ENCODE measurements around the gene RNPC3. TPM values are rescaled to one million over a fixed set of nuclear protein-coding genes. Genes with fewer than 3 reads are reported as not detected.

RNPC3 gene
- 10 to 100 TPM; 16.9 to 19.4 TPM for total RNA-seq
- 26.4 TPM for polyA plus RNA-seq (2013, experiment 1 of 2)
- 24.5 TPM for polyA plus RNA-seq (2013, experiment 2 of 2)
- long read RNA-seq, experiment 1, partial matches to known transcripts: 2 of 8 reads
- long read RNA-seq, experiment 1, other reads (novel, unspliced or antisense): 6 of 8 reads
- long read RNA-seq, experiment 2, partial matches to known transcripts: 7 of 17 reads
- long read RNA-seq, experiment 2, other reads (novel, unspliced or antisense): 8 of 17 reads
- long read RNA-seq, experiment 3, partial matches to known transcripts: 1 of 7 reads
- long read RNA-seq, experiment 3, other reads (novel, unspliced or antisense): 6 of 7 reads
- long read RNA-seq, experiment 4, transcript RNPC3-201 (15 exons, 1,872 nt): major isoform, 8 of 26 reads
- long read RNA-seq, experiment 4, partial matches to known transcripts: 9 of 26 reads
- long read RNA-seq, experiment 4, other reads (novel, unspliced or antisense): 9 of 26 reads

GRCh38 chr1:103525607-103526507 is at the start of gene RNPC3:
Gene RNPC3 (plus strand): TSS chr1:103525699. CDS start chr1:103526071, 372 bp downstream.
- TF ChIP-seq CTCF (conservative IDR thresholded peaks at IDR 0.05): no peak
- H3K27ac ChIP-seq (ENCODE audit: low read depth, low read length): peak within 1 kb of the TSS; percentile 96
- Mint-ChIP-seq H3K27me3 (ENCODE audit: insufficient read depth) (no peaks in the 10 kb centered on the region), H3K4me1 (peaks cover 13% of the 10 kb centered on the region), H3K4me3 (peak within 1 kb of the TSS; percentile 92), H3K9me3 (no peaks in the 10 kb centered on the region), H3K27ac (peak within 1 kb of the TSS; percentile 99), H3K36me3 (ENCODE audit: low read depth) (peaks cover 9% of the 10 kb centered on the region)
- no peaks in the 10 kb centered on the region for H3K9me3 ChIP-seq (ENCODE audit: control insufficient read depth, low read length)
- H3K27me3 ChIP-seq (ENCODE audit: control insufficient read depth, insufficient read depth, low read length, poor library complexity, severe bottlenecking): no peaks in the 10 kb centered on the region
- 0% methylated on average over 26 to 61 of the region's 62 CpGs for WGBS, 2 experiments (ENCODE audit: insufficient coverage in 1 of 2, insufficient read length in 1 of 2)
- peak within 1 kb of the TSS; percentile 91 for H3K4me3 ChIP-seq (ENCODE audit: low read length)
- H3K9ac ChIP-seq (ENCODE audit: extremely low read depth, low read length, poor library complexity, severe bottlenecking): peak within 1 kb of the TSS; percentile 90
- H3K4me1 ChIP-seq (ENCODE audit: control insufficient read depth, insufficient read depth, low read length): no peaks in the 10 kb centered on the region
- peak; percentile 91 for DNase-seq
- H3K36me3 ChIP-seq (ENCODE audit: control insufficient read depth, insufficient read depth, low read length): no peaks in the 10 kb centered on the region

- Mint-ChIP-seq H3K27me3 (ENCODE audit: insufficient read depth) (no peaks in the 10 kb centered on the region), H3K36me3 (ENCODE audit: low read depth) (no peaks in the 10 kb centered on the region), H3K4me1 (no peaks in the 10 kb centered on the region), H3K9me3 (no peaks in the 10 kb centered on the region), H3K4me3 (no peak overlapping the region), H3K27ac (no peak overlapping the region)
- Histone ChIP-seq H3K9me3 (ENCODE audit: control insufficient read depth, low read length) (no peaks in the 10 kb centered on the region), H3K4me3 (ENCODE audit: low read length) (no peak overlapping the region), H3K27ac (ENCODE audit: low read depth, low read length) (no peak overlapping the region), H3K4me1 (ENCODE audit: control insufficient read depth, insufficient read depth, low read length) (no peaks in the 10 kb centered on the region), H3K27me3 (ENCODE audit: control insufficient read depth, insufficient read depth, low read length, poor library complexity, severe bottlenecking) (no peaks in the 10 kb centered on the region), H3K36me3 (ENCODE audit: control insufficient read depth, insufficient read depth, low read length) (no peaks in the 10 kb centered on the region), H3K9ac (ENCODE audit: extremely low read depth, low read length, poor library complexity, severe bottlenecking) (no peak overlapping the region)
- no peak for DNase-seq
- no peak for TF ChIP-seq CTCF (conservative IDR thresholded peaks at IDR 0.05)
Observed at GRCh38 chr1:103477101-103477500, 48.4 kb upstream of the RNPC3 start.

GRCh38 chr1:103489935-103490334 is 35.6 kb upstream of the RNPC3 start:
- H3K9me3 ChIP-seq (ENCODE audit: control insufficient read depth, low read length): no peaks in the 10 kb centered on the region
- H3K27ac Mint-ChIP-seq: no peak overlapping the region
- H3K36me3 ChIP-seq (ENCODE audit: control insufficient read depth, insufficient read depth, low read length): no peaks in the 10 kb centered on the region
- H3K9ac ChIP-seq (ENCODE audit: extremely low read depth, low read length, poor library complexity, severe bottlenecking): no peak overlapping the region
- H3K27ac ChIP-seq (ENCODE audit: low read depth, low read length): no peak overlapping the region
- no peaks in the 10 kb centered on the region for H3K9me3 Mint-ChIP-seq
- no peak overlapping the region for H3K4me3 Mint-ChIP-seq
- DNase-seq: no peak
- no peaks in the 10 kb centered on the region for H3K4me1 Mint-ChIP-seq
- no peaks in the 10 kb centered on the region for H3K27me3 ChIP-seq (ENCODE audit: control insufficient read depth, insufficient read depth, low read length, poor library complexity, severe bottlenecking)
- no peaks in the 10 kb centered on the region for H3K4me1 ChIP-seq (ENCODE audit: control insufficient read depth, insufficient read depth, low read length)
- no peak overlapping the region for H3K4me3 ChIP-seq (ENCODE audit: low read length)
- TF ChIP-seq CTCF (conservative IDR thresholded peaks at IDR 0.05): no peak
- H3K27me3 Mint-ChIP-seq (ENCODE audit: insufficient read depth): no peaks in the 10 kb centered on the region
- H3K36me3 Mint-ChIP-seq (ENCODE audit: low read depth): no peaks in the 10 kb centered on the region
